ENCODE data around the gene ATG13.

DNA sequence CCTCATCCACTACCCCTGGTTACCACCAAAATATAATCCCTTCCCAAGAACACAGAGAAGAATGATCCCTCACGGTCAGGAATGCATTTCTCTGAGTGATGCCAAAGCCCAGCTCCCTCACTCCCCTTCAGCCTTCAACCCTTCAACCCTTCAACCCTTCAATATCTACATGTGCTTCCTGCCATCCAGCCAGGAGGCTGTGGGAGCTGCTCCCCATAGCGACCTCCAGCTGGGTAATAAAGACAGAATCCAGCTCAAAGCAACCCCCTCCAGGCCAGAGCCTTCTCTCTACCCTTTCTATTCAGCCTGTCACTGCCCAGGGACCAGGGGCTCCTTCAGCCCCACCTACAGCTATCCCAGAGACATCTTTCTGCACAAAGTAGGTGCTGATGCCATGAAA lies 80.4 kb downstream of the ATG13 start:
- TF ChIP-seq CTCF (conservative IDR thresholded peaks at IDR 0.05; ENCODE audit: low read length) = no peak
- TF ChIP-seq EZH2phosphoT487 (IDR thresholded peaks at IDR 0.05; ENCODE audit: borderline replicate concordance, low read depth, low read length) = no peak
